Measurements from ENCODE around the gene WNK1.

WNK1 gene

DNA sequence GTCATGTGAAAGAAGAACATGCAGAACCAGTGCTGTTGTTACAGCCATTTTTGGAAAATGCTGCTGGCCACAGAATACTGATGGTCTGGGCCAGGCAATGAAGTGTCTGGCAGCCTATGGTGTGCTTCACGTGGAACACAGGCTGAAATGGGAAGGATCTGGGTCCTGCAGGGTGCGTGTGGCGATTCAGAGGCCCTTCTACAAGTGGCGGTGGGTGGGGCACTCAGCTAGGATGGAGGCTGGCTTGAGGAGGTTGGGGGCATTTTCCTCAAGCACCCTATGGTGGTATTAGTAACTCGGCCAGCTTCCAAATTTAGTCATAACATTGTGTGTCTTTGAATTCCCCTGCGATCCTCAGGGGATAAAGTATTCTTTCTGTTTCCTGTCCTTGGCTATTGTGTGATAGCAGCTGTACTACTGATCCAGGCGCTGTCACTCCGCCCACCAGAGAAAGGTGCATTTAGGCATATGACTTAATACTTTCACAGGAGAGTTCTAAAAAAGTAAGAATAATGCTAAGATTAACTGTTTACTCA is 206.3 kb downstream of the WNK1 start:
- no peak for DNase-seq
